Bronchial epithelial cell (primary cell): ENCODE results near the gene PLCXD1. TPM values are rescaled to one million over a fixed set of nuclear protein-coding genes. Genes with fewer than 3 reads are reported as not detected.

Source experiments
- DNase-seq: peaks from one replicate; pipeline ENCODE4 v3.0.0-alpha.2; 2010; ENCODE audit warnings: low read depth
- FAIRE-seq: peaks from 2 replicates; lab custom pipeline; 2011; peaks lifted over from hg19 to GRCh38; lab: Jason Lieb, UNC
- H3K27me3 ChIP-seq: 2 replicates; pipeline ENCODE4 v1.5.1; 2011; ENCODE audit warnings: low read length; ENCODE audit not compliant: control insufficient read depth, insufficient read depth
- H3K36me3 ChIP-seq: 2 replicates; pipeline ENCODE4 v1.5.1; 2011; ENCODE audit warnings: low read length; ENCODE audit not compliant: control insufficient read depth, insufficient read depth
- H3K4me3 ChIP-seq: 2 replicates; pipeline ENCODE4 v1.5.1; 2011; ENCODE audit warnings: mild to moderate bottlenecking, low read depth, low read length, control low read depth
- CTCF ChIP-seq: IDR thresholded peaks from 2 replicates; pipeline ENCODE4 v1.5.1; 2011; ENCODE audit warnings: mild to moderate bottlenecking, moderate library complexity, low read length, control low read depth, inconsistent platforms; ENCODE audit not compliant: insufficient read depth, severe bottlenecking
- total RNA-seq: library from RNA; depleted of rRNA; stranded (reverse); fragments of >200 nt; gene quantifications from 2 replicates; pipeline ENCODE4 v1.2.1, GENCODE V29; 2014

The PLCXD1 gene
- total RNA-seq, 1 donor from 2014 or later, result 3.9 TPM

GRCh38 chrX:264634-265455 is 16.3 kb upstream of the PLCXD1 start:
- DNase-seq, result peak; percentile 22

GRCh38 chrX:265502-265901 is 15.7 kb upstream of the PLCXD1 start:
- Histone ChIP-seq H3K4me3 (no peak overlapping the region), H3K27me3 (no peaks in the 10 kb centered on the region), H3K36me3 (no peaks in the 10 kb centered on the region)
- no peak for DNase-seq
- no peak for TF ChIP-seq CTCF
- FAIRE-seq, result no peak

More at GRCh38 chrX:264634-265455, 16.3 kb upstream of the PLCXD1 start:
- FAIRE-seq, result no peak
- no peak overlapping the region for H3K4me3 ChIP-seq
- no peaks in the 10 kb centered on the region for H3K27me3 ChIP-seq
- no peaks in the 10 kb centered on the region for H3K36me3 ChIP-seq
- no peak for TF ChIP-seq CTCF

GRCh38 chrX:267771-268261 is 13.4 kb upstream of the PLCXD1 start:
- TF ChIP-seq CTCF, result no peak
- FAIRE-seq (no peak), DNase-seq (no peak)
- H3K36me3 ChIP-seq, result no peaks in the 10 kb centered on the region
- H3K27me3 ChIP-seq, result no peaks in the 10 kb centered on the region
- H3K4me3 ChIP-seq, result no peak overlapping the region

GRCh38 chrX:270848-271367 is 10.3 kb upstream of the PLCXD1 start:
- DNase-seq, result no peak

GRCh38 chrX:274904-275475 is 6.2 kb upstream of the PLCXD1 start:
- H3K4me3 ChIP-seq, result no peak overlapping the region
- H3K27me3 ChIP-seq, result no peaks in the 10 kb centered on the region
- no peak for FAIRE-seq
- no peak for DNase-seq
- H3K36me3 ChIP-seq, result no peaks in the 10 kb centered on the region
- TF ChIP-seq CTCF, result no peak

More at GRCh38 chrX:270848-271367, 10.3 kb upstream of the PLCXD1 start:
- Histone ChIP-seq H3K36me3 (no peaks in the 10 kb centered on the region), H3K27me3 (no peaks in the 10 kb centered on the region), H3K4me3 (no peak overlapping the region)
- no peak for TF ChIP-seq CTCF
- FAIRE-seq, result no peak
